H1 (cell line): ENCODE results near the gene TPSB2. TPM values are rescaled to one million over a fixed set of nuclear protein-coding genes. Genes with fewer than 3 reads are reported as not detected.

Source experiments
- BACH1 ChIP-seq: IDR thresholded peaks from 2 replicates; pipeline ENCODE4 v1.6.1; 2012; ENCODE audit warnings: low read length, improper control_type of control experiment
- CEBPB ChIP-seq: IDR thresholded peaks from 2 replicates; pipeline ENCODE4 v1.6.1; 2012; ENCODE audit warnings: low read depth, low read length
- CHD1 ChIP-seq: IDR thresholded peaks from 2 replicates; pipeline ENCODE4 v1.6.1; 2012; ENCODE audit warnings: low read depth, low read length, improper control_type of control experiment
- GABPA ChIP-seq: IDR thresholded peaks from 2 replicates; pipeline ENCODE4 v1.6.1; 2011; ENCODE audit warnings: mild to moderate bottlenecking, low read length, moderate library complexity, borderline replicate concordance; ENCODE audit not compliant: insufficient read depth
- RAD21 ChIP-seq, 2 experiments: IDR thresholded peaks in 1 of 2; conservative IDR thresholded peaks in 1 of 2; 2 replicates each; pipeline ENCODE4 v1.6.1; 2011; ENCODE audit warnings: low read depth in 2 of 2, low read length in 2 of 2, improper control_type of control experiment in 1 of 2, inconsistent platforms in 1 of 2, mild to moderate bottlenecking in 1 of 2, moderate library complexity in 1 of 2
- RNF2 ChIP-seq: fragments of 200-900, 300-1000 bp; sonication (generic); IDR thresholded peaks from 2 replicates; pipeline ENCODE4 v1.7.1; 2016; ENCODE audit warnings: borderline replicate concordance, low read depth, mild to moderate bottlenecking, antibody characterized with exemption, low read length; ENCODE audit not compliant: poor library complexity, severe bottlenecking; ENCODE audit errors: missing control alignments
- SAP30 ChIP-seq: fragments of 300-600 bp; sonication (generic); IDR thresholded peaks from 2 replicates; pipeline ENCODE4 v1.7.1; 2012; ENCODE audit warnings: low read length, moderate library complexity, mild to moderate bottlenecking, inconsistent platforms; ENCODE audit not compliant: insufficient read depth, insufficient replicate concordance
- TAF7 ChIP-seq: optimal IDR thresholded peaks from 2 replicates; pipeline ENCODE3; 2011; ENCODE audit warnings: low read depth, mild to moderate bottlenecking, inconsistent platforms, low read length, moderate library complexity, borderline replicate concordance
- YY1 ChIP-seq: IDR thresholded peaks from 2 replicates; pipeline ENCODE4 v1.6.1; 2011; ENCODE audit warnings: low read depth, mild to moderate bottlenecking, low read length
- polyA plus RNA-seq, 7 experiments: library from polyadenylated mRNA; depleted of rRNA in 3 of 7; stranded (reverse) in 5 of 7; unstranded in 2 of 7; fragments of >200 nt in 5 of 7; fragments of 200-250 nt in 2 of 7; gene quantifications; 1 replicate in 5 of 7; 2 replicates in 1 of 7; 4 replicates in 1 of 7; pipeline versions ENCODE4 v1.2.1 to v1.2.3, GENCODE V29; 2011 to 2013; ENCODE audit warnings: missing spikeins in 2 of 7, mixed read lengths in 2 of 7
- total RNA-seq: library from RNA; stranded (reverse); fragmentation: NEBNext Ultra II Directional; extraction: Animal tissue kit (Norgen Biotek cat#: 25700); gene quantifications from 2 replicates; pipeline ENCODE4 v1.2.1, GENCODE V29; 2021

Gene TPSB2
- total and polyA plus RNA-seq, 2 of the 8 experiments (the other 6 are each of a cell fraction or from before 2014, with no cell fraction given) = 0.08 TPM; not detected in 1

DNA sequence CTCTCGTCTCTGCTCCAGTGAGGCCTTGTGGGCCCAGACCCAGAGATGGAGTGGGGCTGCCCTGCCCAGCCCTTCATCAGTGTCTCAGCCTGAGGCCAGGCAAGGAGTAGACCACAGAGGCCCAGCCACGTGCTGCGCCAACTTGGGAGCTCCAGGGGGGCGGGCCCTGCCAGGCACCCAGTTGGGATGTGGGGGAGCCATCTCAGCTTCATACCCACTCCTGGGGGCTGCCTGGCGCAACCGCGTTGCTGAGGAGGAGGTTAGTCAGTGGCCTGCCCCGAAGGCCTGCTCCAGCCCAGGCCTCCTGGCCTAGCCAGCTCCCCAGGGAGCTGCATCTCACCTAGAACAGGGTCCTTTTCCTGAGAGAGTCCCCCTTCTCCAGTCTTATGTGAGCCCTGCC, 16.8 kb downstream of the TPSB2 start (continued):
- TF ChIP-seq SAP30 = no peak
- TF ChIP-seq RAD21 (IDR thresholded peaks at IDR 0.05 in 1 of 2, conservative IDR thresholded peaks at IDR 0.05 in 1 of 2; ENCODE audit: low read depth in 2 of 2, low read length in 2 of 2) = no peak
- TF ChIP-seq TAF7 = no peak
- no peak for TF ChIP-seq RNF2
- no peak for TF ChIP-seq CHD1
- TF ChIP-seq CEBPB = no peak
- TF ChIP-seq BACH1 = no peak
- no peak for TF ChIP-seq GABPA
- TF ChIP-seq YY1 = no peak
